HEK293 (cell line): Measurements from ENCODE around the gene LSMEM2.

ENCODE experiments used
- CTCF ChIA-PET: fragments of 350-600 bp; formaldehyde crosslinking; extraction: SDS; loops from one replicate; lab custom pipeline; 2021; ENCODE audit warnings: antibody characterized with exemption; lab: Yijun Ruan, JAX
- POLR2A ChIA-PET: fragments of 300-600 bp; formaldehyde crosslinking; extraction: SDS; loops from one replicate; lab custom pipeline; 2020; ENCODE audit warnings: antibody characterized with exemption, inconsistent platforms; lab: Yijun Ruan, JAX
- H3K27ac ChIP-seq: fragments of 200-500 bp; sonication (Bioruptor generic); 2 replicates; pipeline ENCODE4 v1.5.1; 2014; ENCODE audit warnings: low read depth, low read length, control low read depth, inconsistent platforms; ENCODE audit errors: extremely low read depth
- H3K36me3 ChIP-seq, 2 experiments: fragments of 200-500 bp in 1 of 2; sonication (Bioruptor generic) in 1 of 2; 1 replicate in 1 of 2; 2 replicates in 1 of 2; pipeline ENCODE4 v1.5.1; 2014 to 2017; ENCODE audit warnings: inconsistent platforms in 2 of 2, low read length in 2 of 2; ENCODE audit not compliant: control insufficient read depth in 2 of 2, insufficient read depth in 1 of 2
- H3K4me1 ChIP-seq: fragments of 200-500 bp; sonication (Bioruptor generic); 2 replicates; pipeline ENCODE4 v1.5.1; 2014; ENCODE audit warnings: mild to moderate bottlenecking, low read length, inconsistent platforms; ENCODE audit not compliant: control insufficient read depth, insufficient read depth
- H3K4me3 ChIP-seq: 2 replicates; pipeline ENCODE4 v1.5.1; 2011; ENCODE audit warnings: low read depth, mild to moderate bottlenecking, control low read depth, low read length, moderate library complexity
- H3K9me3 ChIP-seq: fragments of 200-500 bp; sonication (Bioruptor generic); 2 replicates; pipeline ENCODE4 v1.5.1; 2014; ENCODE audit warnings: low read depth, low read length, inconsistent platforms; ENCODE audit not compliant: control insufficient read depth, insufficient read depth
- BCL11A ChIP-seq: fragments of 450-650 bp; formaldehyde crosslinking; IDR thresholded peaks from 2 replicates; pipeline ENCODE4 v1.5.1; 2016; ENCODE audit warnings: low read depth, missing biosample characterization, missing genetic modification characterization
- CTCF ChIP-seq: fragments of 450-650 bp; formaldehyde crosslinking; IDR thresholded peaks from 2 replicates; pipeline ENCODE4 v1.5.1; 2016; ENCODE audit warnings: missing biosample characterization, missing genetic modification characterization
- GFI1B ChIP-seq: fragments of 450-650 bp; formaldehyde crosslinking; IDR thresholded peaks from 2 replicates; pipeline ENCODE4 v1.5.1; 2016; ENCODE audit warnings: missing biosample characterization, missing genetic modification characterization
- HOXA7 ChIP-seq: sonication (generic); formaldehyde crosslinking; IDR thresholded peaks from 2 replicates; pipeline ENCODE4 v1.8.1; 2022; ENCODE audit warnings: missing genetic modification reagents, borderline replicate concordance
- MYNN ChIP-seq: fragments of 450-650 bp; formaldehyde crosslinking; IDR thresholded peaks from 2 replicates; pipeline ENCODE4 v1.5.1; 2016; ENCODE audit warnings: missing biosample characterization, missing genetic modification characterization, borderline replicate concordance
- REST ChIP-seq: fragments of 450-650 bp; formaldehyde crosslinking; IDR thresholded peaks from 2 replicates; pipeline ENCODE4 v1.5.1; 2016; ENCODE audit warnings: missing biosample characterization, missing genetic modification characterization
- SALL2 ChIP-seq: fragments of 450-650 bp; formaldehyde crosslinking; IDR thresholded peaks from 2 replicates; pipeline ENCODE4 v1.5.0; 2017; ENCODE audit warnings: missing biosample characterization, mild to moderate bottlenecking, missing genetic modification characterization, borderline replicate concordance
- SP2 ChIP-seq: fragments of 450-650 bp; formaldehyde crosslinking; IDR thresholded peaks from 2 replicates; pipeline ENCODE4 v1.5.1; 2016; ENCODE audit warnings: missing biosample characterization, missing genetic modification characterization
- ZNF112 ChIP-seq: fragments of 450-650 bp; formaldehyde crosslinking; IDR thresholded peaks from 2 replicates; pipeline ENCODE4 v1.5.0; 2017; ENCODE audit warnings: missing biosample characterization, missing genetic modification characterization
- ZNF157 ChIP-seq: fragments of 450-650 bp; formaldehyde crosslinking; IDR thresholded peaks from 2 replicates; pipeline ENCODE4 v1.5.1; 2016; ENCODE audit warnings: missing biosample characterization, missing genetic modification characterization
- ZNF175 ChIP-seq: fragments of 450-650 bp; formaldehyde crosslinking; IDR thresholded peaks from 2 replicates; pipeline ENCODE4 v1.5.1; 2016; ENCODE audit warnings: missing biosample characterization, missing genetic modification characterization
- ZNF248 ChIP-seq: fragments of 450-650 bp; formaldehyde crosslinking; IDR thresholded peaks from 2 replicates; pipeline ENCODE4 v1.5.1; 2017; ENCODE audit warnings: missing biosample characterization, missing genetic modification characterization
- ZNF292 ChIP-seq: fragments of 450-650 bp; formaldehyde crosslinking; IDR thresholded peaks from 2 replicates; pipeline ENCODE4 v1.5.1; 2016; ENCODE audit warnings: low read depth, missing biosample characterization, missing genetic modification characterization, borderline replicate concordance
- ZNF398 ChIP-seq: fragments of 450-650 bp; formaldehyde crosslinking; IDR thresholded peaks from 2 replicates; pipeline ENCODE4 v1.5.1; 2017; ENCODE audit warnings: missing biosample characterization, missing genetic modification characterization
- ZNF404 ChIP-seq: fragments of 450-650 bp; formaldehyde crosslinking; IDR thresholded peaks from 2 replicates; pipeline ENCODE4 v1.5.1; 2017; ENCODE audit warnings: missing biosample characterization, missing genetic modification characterization
- ZNF449 ChIP-seq: fragments of 450-650 bp; formaldehyde crosslinking; IDR thresholded peaks from 2 replicates; pipeline ENCODE4 v1.5.1; 2017; ENCODE audit warnings: missing biosample characterization, mild to moderate bottlenecking, missing genetic modification characterization, moderate library complexity
- ZNF48 ChIP-seq: fragments of 450-650 bp; formaldehyde crosslinking; IDR thresholded peaks from 2 replicates; pipeline ENCODE4 v1.5.1; 2016; ENCODE audit warnings: missing biosample characterization, missing genetic modification characterization
- ZNF510 ChIP-seq: fragments of 450-650 bp; formaldehyde crosslinking; IDR thresholded peaks from 2 replicates; pipeline ENCODE4 v1.5.1; 2018; ENCODE audit warnings: mild to moderate bottlenecking, missing genetic modification characterization, missing biosample characterization; ENCODE audit not compliant: insufficient replicate concordance
- ZNF560 ChIP-seq: fragments of 450-650 bp; formaldehyde crosslinking; IDR thresholded peaks from 2 replicates; pipeline ENCODE4 v1.5.1; 2017; ENCODE audit warnings: missing biosample characterization, missing genetic modification characterization, borderline replicate concordance
- ZNF585B ChIP-seq: fragments of 450-650 bp; formaldehyde crosslinking; IDR thresholded peaks from 2 replicates; pipeline ENCODE4 v1.5.1; 2016; ENCODE audit warnings: missing biosample characterization, missing genetic modification characterization
- ZNF670 ChIP-seq: fragments of 450-650 bp; formaldehyde crosslinking; IDR thresholded peaks from 2 replicates; pipeline ENCODE4 v1.5.1; 2016; ENCODE audit warnings: missing biosample characterization, missing genetic modification characterization, low read depth
- ZNF701 ChIP-seq: fragments of 450-650 bp; formaldehyde crosslinking; IDR thresholded peaks from 2 replicates; pipeline ENCODE4 v1.5.1; 2016; ENCODE audit warnings: missing biosample characterization, missing genetic modification characterization
- ZNF76 ChIP-seq: fragments of 450-650 bp; formaldehyde crosslinking; IDR thresholded peaks from 2 replicates; pipeline ENCODE4; 2016; ENCODE audit warnings: low read depth, missing biosample characterization, missing genetic modification characterization, borderline replicate concordance
- ZSCAN18 ChIP-seq: fragments of 450-650 bp; formaldehyde crosslinking; IDR thresholded peaks from 2 replicates; pipeline ENCODE4 v1.5.1; 2016; ENCODE audit warnings: missing biosample characterization, missing genetic modification characterization
- ZXDB ChIP-seq: fragments of 450-650 bp; formaldehyde crosslinking; IDR thresholded peaks from 2 replicates; pipeline ENCODE4 v1.5.1; 2016; ENCODE audit warnings: missing biosample characterization, missing genetic modification characterization

Gene LSMEM2

GRCh38 chr3:50230794-50231125, 48.1 kb upstream of the LSMEM2 start:
- Histone ChIP-seq H3K27ac (no peak overlapping the region), H3K4me3 (no peak overlapping the region), H3K9me3 (no peaks in the 10 kb centered on the region), H3K36me3 (no peaks in the 10 kb centered on the region), H3K4me1 (peaks cover 3% of the 10 kb centered on the region; the same call in 1 of the 2 replicates)
- ChIA-PET POLR2A (interaction anchor here (0.6 kb wide), 1 partner anchor 60 kb away, joined by 7 read pairs; no protein-coding TSS in a partner anchor), CTCF (interaction anchor here (1.3 to 6.2 kb wide), 3 partner anchors 9 to 36 kb away, joined by 6 to 56 read pairs (median 6); no protein-coding TSS in a partner anchor)
- TF ChIP-seq ZSCAN18 (tag by site-specific recombination) (no peak), SP2 (no peak), ZNF175 (no peak), ZNF248 (tag by site-specific recombination) (no peak), BCL11A (tag by site-specific recombination) (no peak), ZNF112 (tag by site-specific recombination) (no peak), ZNF585B (no peak), HOXA7 (CRISPR knock-in tag) (no peak), GFI1B (tag by site-specific recombination) (no peak), ZNF560 (tag by site-specific recombination) (no peak), ZNF157 (tag by site-specific recombination) (no peak), ZNF76 (tag by site-specific recombination) (no peak), ZNF404 (no peak)

GRCh38 chr3:50231581-50231980, 47.3 kb upstream of the LSMEM2 start:
- H3K4me1 ChIP-seq: peaks cover 3% of the 10 kb centered on the region; the same call in 1 of the 2 replicates
- ChIA-PET CTCF (interaction anchor here (1.5 to 6.2 kb wide), 2 partner anchors 8 to 16 kb away, joined by 6 to 56 read pairs; no protein-coding TSS in a partner anchor), POLR2A (interaction anchor here (0.6 kb wide), 1 partner anchor 59 kb away, joined by 7 read pairs; no protein-coding TSS in a partner anchor)
- H3K36me3 ChIP-seq: no peaks in the 10 kb centered on the region
- H3K4me3 ChIP-seq: no peak overlapping the region
- no peaks in the 10 kb centered on the region for H3K9me3 ChIP-seq
- H3K27ac ChIP-seq: no peak overlapping the region
- TF ChIP-seq ZNF670 (no peak), ZNF510 (tag by site-specific recombination) (no peak), REST (tag by site-specific recombination) (no peak), ZXDB (tag by site-specific recombination) (no peak), ZNF398 (no peak), ZNF292 (tag by site-specific recombination) (no peak), BCL11A (tag by site-specific recombination) (no peak), ZNF48 (tag by site-specific recombination) (no peak), SALL2 (tag by site-specific recombination) (no peak), ZNF449 (tag by site-specific recombination) (no peak), ZNF701 (tag by site-specific recombination) (no peak), SP2 (no peak), CTCF (no peak), MYNN (tag by site-specific recombination) (no peak)
